HEK293 (cell line): ENCODE results near the gene CELF4.

Experiments used
- CTCF ChIA-PET: fragments of 350-600 bp; formaldehyde crosslinking; extraction: SDS; loops from one replicate; lab custom pipeline; 2021; ENCODE audit warnings: antibody characterized with exemption; lab: Yijun Ruan, JAX
- POLR2A ChIA-PET: fragments of 300-600 bp; formaldehyde crosslinking; extraction: SDS; loops from one replicate; lab custom pipeline; 2020; ENCODE audit warnings: antibody characterized with exemption, inconsistent platforms; lab: Yijun Ruan, JAX
- H3K27ac ChIP-seq: fragments of 200-500 bp; sonication (Bioruptor generic); 2 replicates; pipeline ENCODE4 v1.5.1; 2014; ENCODE audit warnings: low read depth, low read length, control low read depth, inconsistent platforms; ENCODE audit errors: extremely low read depth
- H3K36me3 ChIP-seq, 2 experiments: fragments of 200-500 bp in 1 of 2; sonication (Bioruptor generic) in 1 of 2; 1 replicate in 1 of 2; 2 replicates in 1 of 2; pipeline ENCODE4 v1.5.1; 2014 to 2017; ENCODE audit warnings: inconsistent platforms in 2 of 2, low read length in 2 of 2; ENCODE audit not compliant: control insufficient read depth in 2 of 2, insufficient read depth in 1 of 2
- H3K4me1 ChIP-seq: fragments of 200-500 bp; sonication (Bioruptor generic); 2 replicates; pipeline ENCODE4 v1.5.1; 2014; ENCODE audit warnings: mild to moderate bottlenecking, low read length, inconsistent platforms; ENCODE audit not compliant: control insufficient read depth, insufficient read depth
- H3K4me3 ChIP-seq: 2 replicates; pipeline ENCODE4 v1.5.1; 2011; ENCODE audit warnings: low read depth, mild to moderate bottlenecking, control low read depth, low read length, moderate library complexity
- H3K9me3 ChIP-seq: fragments of 200-500 bp; sonication (Bioruptor generic); 2 replicates; pipeline ENCODE4 v1.5.1; 2014; ENCODE audit warnings: low read depth, low read length, inconsistent platforms; ENCODE audit not compliant: control insufficient read depth, insufficient read depth
- HOXD13 ChIP-seq: sonication (generic); formaldehyde crosslinking; IDR thresholded peaks from 2 replicates; pipeline ENCODE4 v1.8.0; 2022; ENCODE audit warnings: missing genetic modification reagents, borderline replicate concordance
- MZF1 ChIP-seq: fragments of 450-650 bp; formaldehyde crosslinking; IDR thresholded peaks from 2 replicates; pipeline ENCODE4 v1.5.1; 2017; ENCODE audit warnings: missing biosample characterization, missing genetic modification characterization, borderline replicate concordance
- TCF7L2 ChIP-seq: IDR thresholded peaks from 2 replicates; pipeline ENCODE4 v1.6.1; 2011; ENCODE audit warnings: low read depth, mild to moderate bottlenecking, inconsistent platforms, low read length, moderate library complexity, borderline replicate concordance
- ZBTB20 ChIP-seq: fragments of 450-650 bp; formaldehyde crosslinking; IDR thresholded peaks from 2 replicates; pipeline ENCODE4 v1.5.1; 2016; ENCODE audit warnings: missing biosample characterization, missing genetic modification characterization
- ZBTB8A ChIP-seq: fragments of 450-650 bp; formaldehyde crosslinking; IDR thresholded peaks from 2 replicates; pipeline ENCODE4 v1.5.1; 2016; ENCODE audit warnings: missing biosample characterization, missing genetic modification characterization
- ZNF140 ChIP-seq: fragments of 450-650 bp; formaldehyde crosslinking; IDR thresholded peaks from 2 replicates; pipeline ENCODE4 v1.5.1; 2016; ENCODE audit warnings: missing biosample characterization, missing genetic modification characterization
- ZNF169 ChIP-seq: fragments of 450-650 bp; formaldehyde crosslinking; IDR thresholded peaks from 2 replicates; pipeline ENCODE4 v1.5.1; 2016; ENCODE audit warnings: missing biosample characterization, missing genetic modification characterization
- ZNF184 ChIP-seq: fragments of 450-650 bp; IDR thresholded peaks from 2 replicates; pipeline ENCODE4 v1.5.1; 2018; ENCODE audit warnings: missing biosample characterization, mild to moderate bottlenecking, missing genetic modification characterization
- ZNF19 ChIP-seq: fragments of 450-650 bp; formaldehyde crosslinking; IDR thresholded peaks from 2 replicates; pipeline ENCODE4; 2016; ENCODE audit warnings: missing biosample characterization, missing genetic modification characterization, low read depth
- ZNF501 ChIP-seq: fragments of 450-650 bp; formaldehyde crosslinking; IDR thresholded peaks from 2 replicates; pipeline ENCODE4 v1.5.1; 2016; ENCODE audit warnings: missing biosample characterization, missing genetic modification characterization
- ZNF549 ChIP-seq: fragments of 450-650 bp; IDR thresholded peaks from 2 replicates; pipeline ENCODE4 v1.5.1; 2018; ENCODE audit warnings: missing biosample characterization, missing genetic modification characterization, mild to moderate bottlenecking, inconsistent platforms, moderate library complexity
- ZNF555 ChIP-seq: fragments of 450-650 bp; formaldehyde crosslinking; conservative IDR thresholded peaks from 2 replicates; pipeline ENCODE4 v1.5.1; 2017; ENCODE audit warnings: missing biosample characterization, mild to moderate bottlenecking, missing genetic modification characterization, inconsistent platforms
- ZNF768 ChIP-seq: fragments of 450-650 bp; formaldehyde crosslinking; IDR thresholded peaks from 2 replicates; pipeline ENCODE4 v1.5.1; 2018; ENCODE audit warnings: missing biosample characterization, mild to moderate bottlenecking, missing genetic modification characterization
- ZNF843 ChIP-seq: fragments of 450-650 bp; formaldehyde crosslinking; IDR thresholded peaks from 2 replicates; pipeline ENCODE4 v1.5.1; 2016; ENCODE audit warnings: missing biosample characterization, missing genetic modification characterization
- ZSCAN30 ChIP-seq: fragments of 450-650 bp; IDR thresholded peaks from 2 replicates; pipeline ENCODE4 v1.5.1; 2018; ENCODE audit warnings: missing biosample characterization, mild to moderate bottlenecking, missing genetic modification characterization, moderate library complexity
- TF ChIP-seq, protein P1 (sequence below): fragments of 450-650 bp; formaldehyde crosslinking; IDR thresholded peaks from 2 replicates; pipeline ENCODE4 v1.5.1; 2016; ENCODE audit warnings: missing biosample characterization, missing genetic modification characterization
- TF ChIP-seq, protein P2 (sequence below): fragments of 450-650 bp; formaldehyde crosslinking; IDR thresholded peaks from 2 replicates; pipeline ENCODE4 v1.5.1; 2016; ENCODE audit warnings: missing biosample characterization, missing genetic modification characterization
- TF ChIP-seq, protein P3 (sequence below): fragments of 450-650 bp; formaldehyde crosslinking; IDR thresholded peaks from 2 replicates; pipeline ENCODE4 v1.5.0; 2017; ENCODE audit warnings: missing biosample characterization, missing genetic modification characterization, borderline replicate concordance
- TF ChIP-seq, protein P4 (sequence below): fragments of 450-650 bp; formaldehyde crosslinking; IDR thresholded peaks from 2 replicates; pipeline ENCODE4 v1.5.1; 2017; ENCODE audit warnings: missing biosample characterization, missing genetic modification characterization
- TF ChIP-seq, protein P5 (sequence below): fragments of 450-650 bp; formaldehyde crosslinking; IDR thresholded peaks from 2 replicates; pipeline ENCODE4 v1.5.1; 2017; ENCODE audit warnings: missing biosample characterization, missing genetic modification characterization

The CELF4 gene

DNA sequence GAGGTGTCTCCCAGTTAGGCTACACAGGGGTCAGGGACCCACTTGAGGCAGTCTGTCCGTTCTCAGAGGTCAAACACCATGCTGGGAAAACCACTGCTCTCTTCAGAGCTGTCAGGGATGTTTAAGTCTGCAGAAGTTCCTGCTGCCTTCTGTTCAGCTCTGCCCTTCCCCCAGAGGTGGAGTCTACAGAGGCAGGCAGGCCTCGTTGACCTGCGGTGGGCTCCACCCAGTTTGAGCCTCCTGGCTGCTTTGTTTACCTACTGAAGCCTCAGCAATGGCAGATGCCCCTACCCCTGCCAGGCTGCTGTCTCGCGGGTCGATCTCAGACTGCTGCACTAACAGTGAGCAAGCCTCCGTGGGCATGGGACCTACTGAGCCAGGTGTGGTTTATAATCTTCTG is 346.3 kb downstream of the CELF4 start:
- TF ChIP-seq ZNF184 (tag by site-specific recombination), result no peak
- TF ChIP-seq MZF1, result no peak
- TF ChIP-seq ZNF140 (tag by site-specific recombination), result no peak
- TF ChIP-seq TCF7L2, result no peak
- TF ChIP-seq, protein P1, sequence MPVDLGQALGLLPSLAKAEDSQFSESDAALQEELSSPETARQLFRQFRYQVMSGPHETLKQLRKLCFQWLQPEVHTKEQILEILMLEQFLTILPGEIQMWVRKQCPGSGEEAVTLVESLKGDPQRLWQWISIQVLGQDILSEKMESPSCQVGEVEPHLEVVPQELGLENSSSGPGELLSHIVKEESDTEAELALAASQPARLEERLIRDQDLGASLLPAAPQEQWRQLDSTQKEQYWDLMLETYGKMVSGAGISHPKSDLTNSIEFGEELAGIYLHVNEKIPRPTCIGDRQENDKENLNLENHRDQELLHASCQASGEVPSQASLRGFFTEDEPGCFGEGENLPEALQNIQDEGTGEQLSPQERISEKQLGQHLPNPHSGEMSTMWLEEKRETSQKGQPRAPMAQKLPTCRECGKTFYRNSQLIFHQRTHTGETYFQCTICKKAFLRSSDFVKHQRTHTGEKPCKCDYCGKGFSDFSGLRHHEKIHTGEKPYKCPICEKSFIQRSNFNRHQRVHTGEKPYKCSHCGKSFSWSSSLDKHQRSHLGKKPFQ (tag by site-specific recombination), result no peak
- TF ChIP-seq ZNF555 (tag by site-specific recombination), result no peak
- TF ChIP-seq ZNF549 (tag by site-specific recombination), result no peak
- no peak for TF ChIP-seq ZBTB8A (tag by site-specific recombination)
- no peak for TF ChIP-seq ZBTB20 (tag by site-specific recombination)

DNA sequence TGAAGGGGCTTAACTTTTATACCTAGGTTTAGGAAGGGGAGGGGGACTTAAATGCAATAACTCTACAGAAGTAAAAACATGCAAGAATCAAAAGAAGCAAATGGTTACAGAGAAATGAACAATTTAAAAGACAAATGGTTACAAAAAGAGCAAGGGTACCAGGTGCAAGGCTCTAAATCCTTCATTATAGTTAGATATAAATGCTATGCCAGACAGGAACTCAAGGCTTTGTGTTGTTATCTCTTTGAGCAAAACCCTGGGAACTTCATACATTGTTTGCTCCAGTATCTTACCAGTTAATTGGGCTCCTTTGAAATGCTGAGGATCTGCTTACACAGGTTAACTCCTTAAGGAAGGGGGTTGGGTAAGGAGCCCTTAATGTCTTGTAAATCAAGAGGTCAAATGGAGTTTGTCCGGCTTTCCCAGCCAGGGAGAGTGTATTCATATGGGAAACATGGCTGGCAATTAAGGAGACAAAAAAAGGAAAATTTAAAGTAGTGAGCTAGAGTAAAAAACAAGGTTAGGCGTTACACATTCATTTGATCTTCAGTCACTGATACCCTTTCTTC is 347.5 kb downstream of the CELF4 start:
- Histone ChIP-seq H3K9me3 (no peaks in the 10 kb centered on the region), H3K4me1 (no peaks in the 10 kb centered on the region), H3K4me3 (no peak overlapping the region), H3K27ac (no peak overlapping the region), H3K36me3 (no peaks in the 10 kb centered on the region)
- TF ChIP-seq ZNF843 (tag by site-specific recombination) (no peak), HOXD13 (no peak), ZNF768 (no peak), ZSCAN30 (no peak), ZNF501 (no peak), ZNF19 (tag by site-specific recombination) (no peak), ZNF169 (tag by site-specific recombination) (no peak)
- TF ChIP-seq, protein P2, sequence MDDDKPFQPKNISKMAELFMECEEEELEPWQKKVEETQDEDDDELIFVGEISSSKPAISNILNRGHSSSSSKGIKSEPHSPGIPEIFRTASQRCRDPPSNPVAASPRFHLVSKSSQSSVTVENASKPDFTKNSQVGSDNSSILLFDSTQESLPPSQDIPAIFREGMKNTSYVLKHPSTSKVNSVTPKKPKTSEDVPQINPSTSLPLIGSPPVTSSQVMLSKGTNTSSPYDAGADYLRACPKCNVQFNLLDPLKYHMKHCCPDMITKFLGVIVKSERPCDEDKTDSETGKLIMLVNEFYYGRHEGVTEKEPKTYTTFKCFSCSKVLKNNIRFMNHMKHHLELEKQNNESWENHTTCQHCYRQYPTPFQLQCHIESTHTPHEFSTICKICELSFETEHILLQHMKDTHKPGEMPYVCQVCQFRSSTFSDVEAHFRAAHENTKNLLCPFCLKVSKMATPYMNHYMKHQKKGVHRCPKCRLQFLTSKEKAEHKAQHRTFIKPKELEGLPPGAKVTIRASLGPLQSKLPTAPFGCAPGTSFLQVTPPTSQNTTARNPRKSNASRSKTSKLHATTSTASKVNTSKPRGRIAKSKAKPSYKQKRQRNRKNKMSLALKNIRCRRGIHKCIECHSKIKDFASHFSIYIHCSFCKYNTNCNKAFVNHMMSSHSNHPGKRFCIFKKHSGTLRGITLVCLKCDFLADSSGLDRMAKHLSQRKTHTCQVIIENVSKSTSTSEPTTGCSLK, result no peak
- TF ChIP-seq, protein P3, sequence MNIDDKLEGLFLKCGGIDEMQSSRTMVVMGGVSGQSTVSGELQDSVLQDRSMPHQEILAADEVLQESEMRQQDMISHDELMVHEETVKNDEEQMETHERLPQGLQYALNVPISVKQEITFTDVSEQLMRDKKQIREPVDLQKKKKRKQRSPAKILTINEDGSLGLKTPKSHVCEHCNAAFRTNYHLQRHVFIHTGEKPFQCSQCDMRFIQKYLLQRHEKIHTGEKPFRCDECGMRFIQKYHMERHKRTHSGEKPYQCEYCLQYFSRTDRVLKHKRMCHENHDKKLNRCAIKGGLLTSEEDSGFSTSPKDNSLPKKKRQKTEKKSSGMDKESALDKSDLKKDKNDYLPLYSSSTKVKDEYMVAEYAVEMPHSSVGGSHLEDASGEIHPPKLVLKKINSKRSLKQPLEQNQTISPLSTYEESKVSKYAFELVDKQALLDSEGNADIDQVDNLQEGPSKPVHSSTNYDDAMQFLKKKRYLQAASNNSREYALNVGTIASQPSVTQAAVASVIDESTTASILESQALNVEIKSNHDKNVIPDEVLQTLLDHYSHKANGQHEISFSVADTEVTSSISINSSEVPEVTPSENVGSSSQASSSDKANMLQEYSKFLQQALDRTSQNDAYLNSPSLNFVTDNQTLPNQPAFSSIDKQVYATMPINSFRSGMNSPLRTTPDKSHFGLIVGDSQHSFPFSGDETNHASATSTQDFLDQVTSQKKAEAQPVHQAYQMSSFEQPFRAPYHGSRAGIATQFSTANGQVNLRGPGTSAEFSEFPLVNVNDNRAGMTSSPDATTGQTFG, result no peak
- TF ChIP-seq, protein P4, sequence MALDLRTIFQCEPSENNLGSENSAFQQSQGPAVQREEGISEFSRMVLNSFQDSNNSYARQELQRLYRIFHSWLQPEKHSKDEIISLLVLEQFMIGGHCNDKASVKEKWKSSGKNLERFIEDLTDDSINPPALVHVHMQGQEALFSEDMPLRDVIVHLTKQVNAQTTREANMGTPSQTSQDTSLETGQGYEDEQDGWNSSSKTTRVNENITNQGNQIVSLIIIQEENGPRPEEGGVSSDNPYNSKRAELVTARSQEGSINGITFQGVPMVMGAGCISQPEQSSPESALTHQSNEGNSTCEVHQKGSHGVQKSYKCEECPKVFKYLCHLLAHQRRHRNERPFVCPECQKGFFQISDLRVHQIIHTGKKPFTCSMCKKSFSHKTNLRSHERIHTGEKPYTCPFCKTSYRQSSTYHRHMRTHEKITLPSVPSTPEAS (tag by site-specific recombination), result no peak
- TF ChIP-seq, protein P5, sequence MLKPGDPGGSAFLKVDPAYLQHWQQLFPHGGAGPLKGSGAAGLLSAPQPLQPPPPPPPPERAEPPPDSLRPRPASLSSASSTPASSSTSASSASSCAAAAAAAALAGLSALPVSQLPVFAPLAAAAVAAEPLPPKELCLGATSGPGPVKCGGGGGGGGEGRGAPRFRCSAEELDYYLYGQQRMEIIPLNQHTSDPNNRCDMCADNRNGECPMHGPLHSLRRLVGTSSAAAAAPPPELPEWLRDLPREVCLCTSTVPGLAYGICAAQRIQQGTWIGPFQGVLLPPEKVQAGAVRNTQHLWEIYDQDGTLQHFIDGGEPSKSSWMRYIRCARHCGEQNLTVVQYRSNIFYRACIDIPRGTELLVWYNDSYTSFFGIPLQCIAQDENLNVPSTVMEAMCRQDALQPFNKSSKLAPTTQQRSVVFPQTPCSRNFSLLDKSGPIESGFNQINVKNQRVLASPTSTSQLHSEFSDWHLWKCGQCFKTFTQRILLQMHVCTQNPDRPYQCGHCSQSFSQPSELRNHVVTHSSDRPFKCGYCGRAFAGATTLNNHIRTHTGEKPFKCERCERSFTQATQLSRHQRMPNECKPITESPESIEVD (tag by site-specific recombination), result no peak
- POLR2A ChIA-PET, result no interaction called here
- CTCF ChIA-PET, result interaction anchor here (1.0 kb wide), 1 partner anchor 125 kb away, joined by 3 read pairs; no protein-coding TSS in a partner anchor

More for the DNA sequence above, 346.3 kb downstream of the CELF4 start:
- ChIA-PET CTCF (interaction anchor here (0.5 to 1.0 kb wide), 2 partner anchors 124 to 991 kb away, joined by 3 read pairs; no protein-coding TSS in a partner anchor), POLR2A (no interaction called here)
- no peaks in the 10 kb centered on the region for H3K36me3 ChIP-seq
- H3K4me1 ChIP-seq, result no peaks in the 10 kb centered on the region
- H3K4me3 ChIP-seq, result no peak overlapping the region
- no peaks in the 10 kb centered on the region for H3K9me3 ChIP-seq
- H3K27ac ChIP-seq, result no peak overlapping the region
